HG03342 (cell line): Measurements from ENCODE around the gene ACTN4.

Source experiments
- ATAC-seq: cut with Tn5 transposase; IDR thresholded peaks from one replicate; pipeline ENCODE4 v1.9.1; 2021; ENCODE audit warnings: mild to moderate bottlenecking, moderate library complexity; ENCODE audit not compliant: unreplicated experiment

ACTN4 gene

DNA sequence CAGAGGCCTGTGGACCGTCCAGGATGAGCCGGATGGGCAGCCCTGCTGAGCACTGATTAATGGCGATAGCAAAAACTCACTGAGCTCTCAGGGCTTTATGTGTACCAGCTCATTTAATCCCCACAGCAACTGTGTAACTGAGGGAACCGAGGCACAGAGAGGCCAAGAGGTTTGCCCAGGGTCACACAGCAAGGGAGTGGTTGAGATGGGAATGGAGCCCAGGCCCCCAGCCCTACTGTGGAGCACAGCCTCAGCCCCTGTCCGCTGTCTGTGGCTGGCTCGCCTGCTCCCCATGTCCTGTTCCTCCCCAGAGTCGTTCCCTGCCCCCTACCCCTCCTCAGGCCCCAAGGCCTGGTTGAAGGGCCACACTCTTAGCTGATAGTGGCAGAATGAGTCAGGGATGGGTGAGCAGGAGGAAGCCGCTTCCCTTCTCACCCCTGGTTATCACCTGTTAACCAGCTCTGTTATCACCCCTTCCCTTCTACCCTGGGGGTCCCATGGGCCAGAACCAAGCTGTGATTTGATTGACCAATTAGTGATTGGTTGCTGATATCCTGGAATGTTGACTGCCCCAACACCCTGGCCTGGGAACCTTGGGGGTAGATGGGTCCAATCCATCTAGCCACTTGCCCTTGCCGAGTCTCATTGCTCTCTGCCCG is 75.6 kb downstream of the ACTN4 start:
- ATAC-seq: no peak

DNA sequence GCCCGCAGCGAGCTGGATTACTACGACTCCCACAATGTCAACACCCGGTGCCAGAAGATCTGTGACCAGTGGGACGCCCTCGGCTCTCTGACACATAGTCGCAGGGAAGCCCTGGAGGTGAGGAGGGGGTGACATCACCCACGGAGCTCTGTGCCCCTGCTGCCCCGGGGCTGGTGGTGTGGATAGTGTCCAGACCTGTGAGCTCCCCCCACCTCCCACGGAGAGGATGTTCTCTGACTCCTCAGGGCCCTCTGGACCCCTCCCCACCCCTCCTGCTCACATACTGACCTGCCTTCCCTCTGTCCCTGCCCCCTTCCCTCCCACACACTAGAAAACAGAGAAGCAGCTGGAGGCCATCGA is 76.1 kb downstream of the ACTN4 start:
- ATAC-seq: no peak

DNA sequence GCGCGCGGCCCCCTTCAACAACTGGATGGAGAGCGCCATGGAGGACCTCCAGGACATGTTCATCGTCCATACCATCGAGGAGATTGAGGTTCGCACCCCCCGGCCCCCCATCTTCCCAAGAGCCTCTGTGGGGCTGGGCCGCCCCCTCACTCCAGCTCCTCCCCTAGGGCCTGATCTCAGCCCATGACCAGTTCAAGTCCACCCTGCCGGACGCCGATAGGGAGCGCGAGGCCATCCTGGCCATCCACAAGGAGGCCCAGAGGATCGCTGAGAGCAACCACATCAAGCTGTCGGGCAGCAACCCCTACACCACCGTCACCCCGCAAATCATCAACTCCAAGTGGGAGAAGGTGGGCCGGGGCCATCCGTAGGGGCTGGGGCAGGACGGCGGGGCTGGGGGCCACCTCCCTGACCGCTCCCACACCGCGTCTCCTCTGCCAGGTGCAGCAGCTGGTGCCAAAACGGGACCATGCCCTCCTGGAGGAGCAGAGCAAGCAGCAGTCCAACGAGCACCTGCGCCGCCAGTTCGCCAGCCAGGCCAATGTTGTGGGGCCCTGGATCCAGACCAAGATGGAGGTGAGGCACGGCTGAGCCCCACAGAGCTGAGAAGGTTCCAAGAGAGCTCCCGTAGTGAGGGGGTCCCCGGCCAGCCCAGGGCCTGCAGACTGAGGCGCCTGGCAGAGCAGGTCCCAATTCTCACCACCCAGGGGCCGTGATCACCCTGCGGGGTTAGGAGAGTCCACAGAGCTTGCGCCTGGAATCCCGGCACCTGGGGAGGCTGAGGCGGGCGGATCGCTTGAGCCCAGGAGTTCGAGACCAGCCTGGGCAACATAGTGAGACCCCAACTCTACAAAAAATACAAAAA is 76.8 kb downstream of the ACTN4 start:
- no peak for ATAC-seq

GRCh38 chr19:38725469-38726283 is 78.2 kb downstream of the ACTN4 start:
- no peak for ATAC-seq

- no peak for ATAC-seq
Measured at GRCh38 chr19:38726284-38726673, 78.8 kb downstream of the ACTN4 start.

DNA sequence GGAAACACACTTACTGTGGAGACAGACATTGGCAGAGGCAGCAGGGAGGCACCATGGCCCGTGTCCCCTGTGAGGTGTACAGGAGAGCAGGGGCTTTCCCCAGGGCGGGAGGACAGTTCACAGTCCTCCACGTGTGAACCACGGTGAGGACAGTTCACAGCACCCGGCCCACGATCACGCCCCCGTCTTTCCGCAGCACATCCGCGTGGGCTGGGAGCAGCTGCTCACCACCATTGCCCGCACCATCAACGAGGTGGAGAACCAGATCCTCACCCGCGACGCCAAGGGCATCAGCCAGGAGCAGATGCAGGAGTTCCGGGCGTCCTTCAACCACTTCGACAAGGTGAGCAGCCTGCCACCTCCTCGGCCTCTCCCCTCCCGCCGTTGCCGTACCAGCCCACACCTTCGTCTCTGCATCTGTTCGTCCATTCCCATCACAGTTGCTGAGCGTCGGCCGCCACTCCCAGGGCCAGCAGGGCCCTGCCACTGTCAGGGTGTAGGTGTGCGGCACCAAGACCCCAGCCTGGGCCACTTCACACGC is 79.4 kb downstream of the ACTN4 start:
- ATAC-seq: no peak

- no peak for ATAC-seq
Measured at GRCh38 chr19:38727306-38727867, 79.9 kb downstream of the ACTN4 start.

GRCh38 chr19:38727868-38728660 is 80.6 kb downstream of the ACTN4 start:
- no peak for ATAC-seq

DNA sequence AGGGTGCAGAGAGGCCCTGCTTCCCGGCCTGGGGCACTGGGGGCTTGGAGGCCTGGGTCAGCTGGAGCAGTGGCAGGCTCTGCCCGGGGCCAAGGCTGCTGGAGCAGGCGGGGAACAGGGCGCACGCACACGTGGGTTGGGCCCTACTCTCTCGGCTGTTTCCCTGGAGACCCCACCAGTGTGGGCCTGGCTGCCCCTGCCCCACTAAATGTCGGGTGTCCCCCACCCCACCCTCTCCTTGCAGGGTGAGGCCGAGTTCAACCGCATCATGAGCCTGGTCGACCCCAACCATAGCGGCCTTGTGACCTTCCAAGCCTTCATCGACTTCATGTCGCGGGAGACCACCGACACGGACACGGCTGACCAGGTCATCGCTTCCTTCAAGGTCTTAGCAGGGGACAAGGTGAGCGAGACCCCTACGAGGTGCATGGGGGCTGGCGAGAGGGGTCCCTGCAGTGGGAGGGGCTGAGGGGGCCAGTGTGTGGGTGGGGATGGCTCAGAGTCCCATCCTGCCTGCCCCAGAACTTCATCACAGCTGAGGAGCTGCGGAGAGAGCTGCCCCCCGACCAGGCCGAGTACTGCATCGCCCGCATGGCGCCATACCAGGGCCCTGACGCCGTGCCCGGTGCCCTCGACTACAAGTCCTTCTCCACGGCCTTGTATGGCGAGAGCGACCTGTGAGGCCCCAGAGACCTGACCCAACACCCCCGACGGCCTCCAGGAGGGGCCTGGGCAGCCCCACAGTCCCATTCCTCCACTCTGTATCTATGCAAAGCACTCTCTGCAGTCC is 81.5 kb downstream of the ACTN4 start:
- ATAC-seq: no peak

DNA sequence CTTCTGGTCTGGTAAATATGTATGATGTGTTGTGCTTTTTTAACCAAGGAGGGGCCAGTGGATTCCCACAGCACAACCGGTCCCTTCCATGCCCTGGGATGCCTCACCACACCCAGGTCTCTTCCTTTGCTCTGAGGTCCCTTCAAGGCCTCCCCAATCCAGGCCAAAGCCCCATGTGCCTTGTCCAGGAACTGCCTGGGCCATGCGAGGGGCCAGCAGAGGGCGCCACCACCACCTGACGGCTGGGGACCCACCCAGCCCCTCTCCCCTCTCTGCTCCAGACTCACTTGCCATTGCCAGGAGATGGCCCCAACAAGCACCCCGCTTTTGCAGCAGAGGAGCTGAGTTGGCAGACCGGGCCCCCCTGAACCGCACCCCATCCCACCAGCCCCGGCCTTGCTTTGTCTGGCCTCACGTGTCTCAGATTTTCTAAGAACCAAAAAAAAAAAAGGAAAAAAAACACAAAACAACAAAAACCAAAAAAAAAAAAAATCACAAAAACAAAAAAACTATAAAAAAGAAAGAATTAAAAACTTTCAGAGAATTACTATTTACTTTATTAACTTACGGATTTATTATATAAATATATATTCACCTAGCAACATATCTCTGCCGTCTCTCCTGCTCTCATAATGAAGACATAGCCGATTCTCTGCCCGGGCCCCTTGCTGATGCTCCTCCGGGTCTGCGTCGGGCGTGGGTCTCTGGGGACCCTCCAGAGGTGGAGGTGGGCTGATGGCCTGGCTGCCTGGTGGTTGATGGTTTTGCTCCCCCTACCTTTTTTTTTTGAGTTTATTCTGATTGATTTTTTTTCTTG is 82.4 kb downstream of the ACTN4 start:
- ATAC-seq: no peak

GRCh38 chr19:38730470-38730730 is 83.0 kb downstream of the ACTN4 start:
- ATAC-seq: no peak

GRCh38 chr19:38730731-38731589 is 83.5 kb downstream of the ACTN4 start:
- no peak for ATAC-seq

GRCh38 chr19:38731654-38732301 is 84.3 kb downstream of the ACTN4 start:
- ATAC-seq: no peak

DNA sequence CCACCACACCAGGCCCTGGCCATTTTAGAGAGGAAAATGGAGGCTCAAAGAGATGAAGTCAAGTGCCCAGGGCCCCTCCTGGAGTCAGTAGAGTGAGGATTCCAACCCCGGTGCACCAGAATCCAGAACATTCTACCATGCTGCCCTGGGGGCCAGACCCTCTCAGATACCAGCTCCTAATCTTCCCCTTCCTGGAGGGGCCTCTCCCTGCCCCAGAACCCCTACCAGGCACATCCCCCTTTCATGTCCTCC is 85.7 kb downstream of the ACTN4 start:
- ATAC-seq: no peak

- no peak for ATAC-seq
Measured at GRCh38 chr19:38733493-38734175, 86.2 kb downstream of the ACTN4 start.

- ATAC-seq: no peak
Measured at GRCh38 chr19:38734176-38734425, 86.7 kb downstream of the ACTN4 start.

GRCh38 chr19:38734426-38735256 is 87.2 kb downstream of the ACTN4 start:
- peak; percentile 32 for ATAC-seq
